Progenitor cell of endocrine pancreas (in vitro differentiated cells): ENCODE data around the gene BRCA1. TPM values are rescaled to one million over a fixed set of nuclear protein-coding genes. Genes with fewer than 3 reads are reported as not detected.
"Not testable (repeated sequence)": the region's sequence is repeated elsewhere in the genome, so short reads cannot be mapped to it uniquely, and the experiment has no call there.

Source experiments
- DNase-seq: peaks from one replicate; pipeline ENCODE4 v3.0.0; 2021; ENCODE audit warnings: low spot score; ENCODE audit not compliant: unreplicated experiment
- H3K27ac Mint-ChIP-seq: 2 replicates; pipeline ENCODE4 v1.8.0; 2021; ENCODE audit warnings: mild to moderate bottlenecking, moderate library complexity, mixed read lengths
- H3K27me3 Mint-ChIP-seq: 2 replicates; pipeline ENCODE4 v1.8.0; 2021; ENCODE audit warnings: mixed read lengths
- H3K36me3 Mint-ChIP-seq: 2 replicates; pipeline ENCODE4 v1.8.0; 2022; ENCODE audit warnings: mixed read lengths; ENCODE audit not compliant: insufficient read depth
- H3K4me1 Mint-ChIP-seq: 2 replicates; pipeline ENCODE4 v1.8.0; 2021; ENCODE audit warnings: low read depth, mixed read lengths
- H3K4me3 Mint-ChIP-seq: 2 replicates; pipeline ENCODE4 v1.8.0; 2021; ENCODE audit warnings: low read depth, mild to moderate bottlenecking, moderate library complexity, mixed read lengths
- H3K9me3 Mint-ChIP-seq: 2 replicates; pipeline ENCODE4 v1.8.0; 2021; ENCODE audit warnings: low read depth, mixed read lengths
- CTCF ChIP-seq: fragments of 200-600 bp; sonication (generic); IDR thresholded peaks from one replicate; pipeline ENCODE4 v1.5.0; 2021; ENCODE audit warnings: antibody characterized with exemption, mild to moderate bottlenecking; ENCODE audit not compliant: unreplicated experiment
- total RNA-seq: library from RNA; stranded (reverse); gene quantifications from 2 replicates; pipeline ENCODE4 v1.2.1, GENCODE V29; 2021

The BRCA1 gene
- total RNA-seq, 1 donor from 2014 or later, result 34.2 TPM

GRCh38 chr17:43135454-43135819 is 10.3 kb upstream of the BRCA1 start:
- no peaks in the 10 kb centered on the region for H3K9me3 Mint-ChIP-seq
- H3K27ac Mint-ChIP-seq, result no peak overlapping the region
- no peaks in the 10 kb centered on the region for H3K27me3 Mint-ChIP-seq
- H3K4me3 Mint-ChIP-seq, result no peak overlapping the region
- TF ChIP-seq CTCF, result no peak
- no peak for DNase-seq
- peaks cover 10% of the 10 kb centered on the region for H3K36me3 Mint-ChIP-seq
- no peaks in the 10 kb centered on the region for H3K4me1 Mint-ChIP-seq

GRCh38 chr17:43134774-43135453 is 9.8 kb upstream of the BRCA1 start:
- Mint-ChIP-seq H3K27ac (no peak overlapping the region), H3K36me3 (peaks cover 10% of the 10 kb centered on the region), H3K9me3 (no peaks in the 10 kb centered on the region), H3K27me3 (no peaks in the 10 kb centered on the region), H3K4me1 (no peaks in the 10 kb centered on the region), H3K4me3 (no peak overlapping the region)
- no peak for TF ChIP-seq CTCF
- DNase-seq, result no peak

GRCh38 chr17:43133439-43133838 is 8.3 kb upstream of the BRCA1 start:
- not testable (repeated sequence) for H3K27me3 Mint-ChIP-seq, H3K4me3 Mint-ChIP-seq, H3K4me1 Mint-ChIP-seq, H3K9me3 Mint-ChIP-seq, DNase-seq
- Mint-ChIP-seq H3K36me3 (peaks cover 10% of the 10 kb centered on the region), H3K27ac (peak overlapping the region; percentile 10)

- no peaks in the 10 kb centered on the region for H3K9me3 Mint-ChIP-seq
- H3K4me1 Mint-ChIP-seq, result peaks cover under 1% of the 10 kb centered on the region
- peaks cover 15% of the 10 kb centered on the region for H3K36me3 Mint-ChIP-seq
- H3K27me3 Mint-ChIP-seq, result no peaks in the 10 kb centered on the region
- H3K27ac Mint-ChIP-seq, result no peak overlapping the region
- DNase-seq, result no peak
- no peak overlapping the region for H3K4me3 Mint-ChIP-seq
- TF ChIP-seq CTCF, result no peak
These were observed 7.0 kb upstream of the BRCA1 start for GRCh38 chr17:43132117-43132516.

GRCh38 chr17:43129671-43130010 is 4.5 kb upstream of the BRCA1 start:
- H3K4me3 Mint-ChIP-seq, result no peak overlapping the region
- DNase-seq, result no peak
- H3K27ac Mint-ChIP-seq, result no peak overlapping the region
- no peaks in the 10 kb centered on the region for H3K9me3 Mint-ChIP-seq
- peaks cover 14% of the 10 kb centered on the region for H3K4me1 Mint-ChIP-seq
- peaks cover 14% of the 10 kb centered on the region for H3K36me3 Mint-ChIP-seq
- no peaks in the 10 kb centered on the region for H3K27me3 Mint-ChIP-seq
- TF ChIP-seq CTCF, result no peak

- H3K27ac Mint-ChIP-seq, result peak overlapping the region; percentile 16
- peak overlapping the region; percentile 53 for H3K4me3 Mint-ChIP-seq
- not testable (repeated sequence) for H3K9me3 Mint-ChIP-seq, H3K36me3 Mint-ChIP-seq, H3K27me3 Mint-ChIP-seq, DNase-seq
- peaks cover 18% of the 10 kb centered on the region for H3K4me1 Mint-ChIP-seq
These were observed 2.2 kb upstream of the BRCA1 start for GRCh38 chr17:43127333-43127876.
